ENCODE results near the gene CR1.
"Not testable (repeated sequence)": the region's sequence is repeated elsewhere in the genome, so short reads cannot be mapped to it uniquely, and the experiment has no call there.

The CR1 gene

DNA sequence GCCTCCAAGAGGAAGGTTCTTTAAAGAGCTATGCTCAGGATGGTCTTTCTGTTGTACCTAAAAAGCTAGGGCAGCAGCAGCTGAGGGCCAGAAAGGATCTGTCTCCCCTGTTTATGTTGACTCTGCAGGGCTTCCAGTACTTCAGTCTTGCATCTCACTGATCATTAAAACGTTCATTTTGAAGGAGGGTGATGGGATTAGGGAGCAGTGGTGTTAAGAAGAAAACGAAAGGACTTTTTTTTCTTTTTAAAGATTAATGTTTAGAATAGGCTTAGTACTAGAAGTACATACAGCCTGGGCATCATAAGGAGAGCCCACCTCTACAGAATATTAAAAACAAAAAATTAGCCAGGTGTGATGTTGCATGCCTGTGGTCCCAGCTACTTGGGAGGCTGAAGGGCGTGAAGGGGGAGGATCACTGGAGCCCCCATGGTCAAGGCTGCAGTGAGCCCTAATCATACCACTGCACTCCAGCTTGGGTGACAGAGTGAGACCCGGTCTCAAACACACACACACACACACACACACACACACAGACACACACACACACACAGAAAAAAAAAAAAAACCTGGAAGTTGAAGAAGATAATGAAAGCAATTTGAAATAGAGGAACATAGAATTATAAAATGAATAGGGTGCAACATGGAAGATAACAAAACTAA, 151.8 kb downstream of the CR1 start:
- Histone ChIP-seq H3K36me3 (ENCODE audit: insufficient read depth, low read depth, low read length) (no peaks in the 10 kb centered on the region), H3K9ac (ENCODE audit: low read depth, low read length) (no peak overlapping the region), H3K27me3 (ENCODE audit: insufficient read depth, low read length) (peaks cover 5% of the 10 kb centered on the region; the same call in 1 of the 2 replicates), H3K9me3 (ENCODE audit: insufficient read depth, low read depth, low read length) (no peaks in the 10 kb centered on the region), H3K4me3 (ENCODE audit: low read length) (no peak overlapping the region), H3K27ac (ENCODE audit: low read length) (no peak overlapping the region), H3K4me1 (ENCODE audit: insufficient read depth, low read length) (peaks cover 9% of the 10 kb centered on the region; the same call in 1 of the 2 replicates)

DNA sequence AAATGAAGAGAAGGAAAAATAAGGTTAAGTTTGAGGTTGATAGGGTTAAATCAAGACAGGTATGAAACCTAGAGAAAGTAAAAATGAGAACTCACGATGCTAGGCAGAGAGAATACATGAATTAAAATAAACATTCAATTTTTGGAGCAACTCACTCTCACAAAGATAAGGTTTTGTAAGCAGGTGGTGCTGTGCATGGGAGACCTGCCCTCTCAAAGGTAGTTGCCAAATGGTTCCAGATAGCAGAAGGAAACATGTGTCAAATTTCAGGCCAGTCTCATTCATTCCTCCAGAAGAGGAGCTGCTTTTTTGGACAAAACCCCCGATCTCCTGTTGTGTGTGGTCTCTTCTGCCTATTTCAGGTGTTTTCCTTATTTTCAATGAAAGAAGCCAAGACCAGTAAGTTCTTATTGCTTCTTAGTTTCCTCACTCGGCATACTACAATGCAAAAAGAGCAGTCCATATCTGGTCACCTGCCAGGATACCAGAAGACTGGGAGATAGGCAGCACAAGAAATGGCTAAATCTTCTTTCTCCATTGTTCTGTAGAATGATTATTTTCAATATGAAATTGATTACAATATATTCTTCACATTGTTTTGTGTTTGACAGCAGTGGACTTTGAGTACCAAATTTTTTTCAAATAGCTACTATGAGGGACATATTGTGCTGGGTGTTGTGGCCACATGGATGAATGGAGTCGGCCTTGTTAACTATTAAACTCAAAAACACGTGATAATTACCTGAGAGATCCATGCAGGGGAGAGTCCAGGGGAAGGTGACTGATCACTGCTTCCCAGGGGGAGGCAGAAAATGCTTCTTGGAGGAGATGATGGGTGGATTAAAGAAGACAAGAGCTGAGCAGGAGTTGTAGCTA, 152.6 kb downstream of the CR1 start:
- H3K4me3 ChIP-seq (ENCODE audit: low read length), result no peak overlapping the region
- no peaks in the 10 kb centered on the region for H3K36me3 ChIP-seq (ENCODE audit: insufficient read depth, low read depth, low read length)
- peaks cover 5% of the 10 kb centered on the region; the same call in 1 of the 2 replicates for H3K27me3 ChIP-seq (ENCODE audit: insufficient read depth, low read length)
- H3K27ac ChIP-seq (ENCODE audit: low read length), result no peak overlapping the region
- no peak overlapping the region for H3K9ac ChIP-seq (ENCODE audit: low read depth, low read length)
- H3K9me3 ChIP-seq (ENCODE audit: insufficient read depth, low read depth, low read length), result no peaks in the 10 kb centered on the region
- H3K4me1 ChIP-seq (ENCODE audit: insufficient read depth, low read length), result peaks cover 9% of the 10 kb centered on the region; the same call in 1 of the 2 replicates

DNA sequence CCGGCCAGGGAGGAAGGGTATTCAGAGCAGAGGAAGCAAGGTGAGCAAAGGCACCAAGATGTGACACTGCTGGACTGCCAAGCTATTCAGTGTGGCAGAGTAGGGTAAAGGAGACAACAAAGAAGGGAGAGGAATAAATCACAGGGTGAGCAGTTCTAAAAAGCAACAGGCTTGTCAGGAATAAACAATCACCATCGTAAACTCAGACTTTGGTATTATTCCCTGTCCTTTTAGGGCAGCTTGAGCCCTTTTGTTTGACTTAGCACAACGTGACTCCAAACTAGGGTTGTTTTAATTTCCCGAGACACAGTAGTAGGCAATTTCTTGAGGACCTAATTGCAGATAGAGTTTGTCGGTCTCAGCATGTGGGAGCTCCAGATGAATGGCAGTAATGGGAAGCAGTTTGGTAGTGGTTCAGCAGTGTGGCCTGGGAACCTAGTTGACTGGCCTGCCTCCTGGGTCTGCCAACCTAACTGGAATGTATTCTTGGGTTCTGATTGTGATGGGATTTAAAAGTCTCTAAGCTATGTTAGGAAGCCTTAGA, 153.3 kb downstream of the CR1 start:
- Histone ChIP-seq H3K9me3 (ENCODE audit: insufficient read depth, low read depth, low read length) (no peaks in the 10 kb centered on the region), H3K36me3 (ENCODE audit: insufficient read depth, low read depth, low read length) (no peaks in the 10 kb centered on the region), H3K27me3 (ENCODE audit: insufficient read depth, low read length) (peaks cover 5% of the 10 kb centered on the region; the same call in 1 of the 2 replicates), H3K27ac (ENCODE audit: low read length) (no peak overlapping the region), H3K4me1 (ENCODE audit: insufficient read depth, low read length) (peaks cover 9% of the 10 kb centered on the region; the same call in 1 of the 2 replicates), H3K4me3 (ENCODE audit: low read length) (no peak overlapping the region), H3K9ac (ENCODE audit: low read depth, low read length) (no peak overlapping the region)

DNA sequence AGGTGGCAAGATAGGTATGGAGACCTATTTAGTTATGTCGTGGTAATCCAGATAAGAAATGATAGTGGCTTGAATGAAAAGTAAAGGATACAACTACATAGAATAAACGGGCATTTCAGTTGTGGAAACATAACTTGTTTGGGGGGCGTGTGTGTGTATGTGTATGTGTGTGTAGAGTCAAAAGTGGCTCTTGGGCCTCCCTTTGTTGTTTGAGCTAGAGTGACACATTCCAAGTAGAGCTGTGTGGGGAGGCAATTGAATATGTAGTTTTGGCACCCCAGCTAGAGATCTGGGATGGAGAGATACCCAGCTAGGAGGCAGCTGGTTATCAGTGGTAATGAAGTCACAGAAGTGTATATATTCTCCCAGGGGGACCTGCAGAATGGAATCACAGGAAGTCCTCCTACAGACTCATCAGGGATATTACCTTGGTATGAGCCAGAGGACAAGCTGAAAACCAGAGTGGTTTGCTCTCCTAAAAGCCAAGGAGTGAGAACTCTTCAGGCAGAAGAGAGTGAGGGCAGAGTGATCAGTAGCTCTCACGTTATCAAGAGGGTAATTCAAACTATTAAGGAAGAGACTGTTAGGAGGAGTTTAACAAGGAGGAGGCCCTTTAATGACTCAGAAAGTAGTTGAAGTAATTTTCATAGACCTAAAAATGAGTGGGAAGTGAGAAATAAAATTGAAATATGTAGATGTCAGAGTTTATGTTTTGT, 154.1 kb downstream of the CR1 start:
- no peak overlapping the region for H3K4me3 ChIP-seq (ENCODE audit: low read length)

DNA sequence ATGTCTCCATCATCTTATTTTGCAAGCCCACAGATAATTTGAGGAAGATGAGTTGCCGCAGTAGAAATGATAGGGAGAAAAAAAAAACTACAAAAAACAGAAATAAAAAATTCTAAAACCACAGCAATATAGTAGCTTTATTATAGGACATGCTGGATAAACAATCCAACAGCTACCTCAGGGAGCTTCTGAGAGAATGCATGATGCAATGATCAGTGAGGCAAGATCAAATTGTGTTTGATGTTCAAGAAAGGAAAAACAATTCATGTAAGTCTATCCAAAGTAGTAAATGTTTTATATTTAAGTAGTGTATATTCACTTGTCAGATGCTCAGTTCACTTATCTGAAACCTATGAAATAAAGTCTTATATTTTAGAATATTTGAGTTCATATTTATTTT, 155.6 kb downstream of the CR1 start:
- H3K27me3 ChIP-seq (ENCODE audit: insufficient read depth, low read length), result no peaks in the 10 kb centered on the region
- peaks cover 9% of the 10 kb centered on the region; the same call in 1 of the 2 replicates for H3K4me1 ChIP-seq (ENCODE audit: insufficient read depth, low read length)
- no peak overlapping the region for H3K27ac ChIP-seq (ENCODE audit: low read length)
- H3K9me3 ChIP-seq (ENCODE audit: insufficient read depth, low read depth, low read length), result no peaks in the 10 kb centered on the region
- H3K4me3 ChIP-seq (ENCODE audit: low read length), result no peak overlapping the region
- H3K9ac ChIP-seq (ENCODE audit: low read depth, low read length), result no peak overlapping the region
- H3K36me3 ChIP-seq (ENCODE audit: insufficient read depth, low read depth, low read length), result no peaks in the 10 kb centered on the region

More for the DNA sequence above, 154.1 kb downstream of the CR1 start:
- no peak overlapping the region for H3K27ac ChIP-seq (ENCODE audit: low read length)
- no peaks in the 10 kb centered on the region for H3K36me3 ChIP-seq (ENCODE audit: insufficient read depth, low read depth, low read length)
- H3K9ac ChIP-seq (ENCODE audit: low read depth, low read length), result no peak overlapping the region
- H3K27me3 ChIP-seq (ENCODE audit: insufficient read depth, low read length), result peaks cover 5% of the 10 kb centered on the region; the same call in 1 of the 2 replicates
- H3K4me1 ChIP-seq (ENCODE audit: insufficient read depth, low read length), result peaks cover 9% of the 10 kb centered on the region; the same call in 1 of the 2 replicates
- no peaks in the 10 kb centered on the region for H3K9me3 ChIP-seq (ENCODE audit: insufficient read depth, low read depth, low read length)

DNA sequence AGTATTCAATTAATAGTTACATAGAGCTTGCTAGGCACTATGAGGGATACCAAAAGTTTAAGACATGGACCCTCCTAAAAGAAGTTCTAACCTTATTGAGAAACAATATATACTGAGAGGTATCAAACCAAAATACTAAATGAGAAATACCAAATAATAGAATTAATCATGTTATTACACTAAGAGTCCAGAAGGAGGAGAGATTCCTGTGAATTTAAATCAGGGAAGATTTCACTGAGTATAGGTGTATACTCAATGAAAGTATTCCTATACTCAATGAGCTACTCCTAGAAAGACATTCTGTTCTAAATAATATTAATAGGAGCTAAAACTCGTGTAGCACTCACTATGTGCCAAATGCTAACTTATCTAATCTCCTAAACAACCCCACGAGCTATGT, 158.4 kb downstream of the CR1 start:
- Histone ChIP-seq H3K4me1 (ENCODE audit: insufficient read depth, low read length) (peaks cover 5% of the 10 kb centered on the region; the same call in 1 of the 2 replicates), H3K9me3 (ENCODE audit: insufficient read depth, low read depth, low read length) (no peaks in the 10 kb centered on the region), H3K9ac (ENCODE audit: low read depth, low read length) (no peak overlapping the region), H3K27ac (ENCODE audit: low read length) (no peak overlapping the region), H3K36me3 (ENCODE audit: insufficient read depth, low read depth, low read length) (no peaks in the 10 kb centered on the region), H3K4me3 (ENCODE audit: low read length) (no peak overlapping the region), H3K27me3 (ENCODE audit: insufficient read depth, low read length) (no peaks in the 10 kb centered on the region)

DNA sequence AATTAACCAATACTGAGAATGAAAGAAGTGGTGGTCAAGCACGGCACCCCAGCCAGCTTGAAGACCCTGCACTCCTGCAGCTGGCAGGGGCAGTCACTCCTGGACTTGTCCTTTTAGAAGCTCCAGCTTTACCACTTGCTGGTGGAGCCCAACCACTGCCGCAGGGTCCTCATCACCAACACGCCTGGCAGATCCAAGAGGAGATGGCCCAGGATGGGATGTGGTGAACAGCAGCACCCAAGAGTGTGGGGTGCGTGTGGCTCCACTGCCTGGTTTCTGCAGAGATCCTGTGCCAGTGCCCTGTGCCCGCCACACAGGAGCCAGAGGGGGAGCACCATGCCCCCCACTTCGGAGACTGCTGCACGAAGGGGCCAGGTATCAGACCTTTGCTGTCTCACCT, 162.5 kb downstream of the CR1 start:
- Histone ChIP-seq H3K4me1 (ENCODE audit: insufficient read depth, low read length) (no peaks in the 10 kb centered on the region), H3K4me3 (ENCODE audit: low read length) (no peak overlapping the region), H3K36me3 (ENCODE audit: insufficient read depth, low read depth, low read length) (no peaks in the 10 kb centered on the region), H3K27me3 (ENCODE audit: insufficient read depth, low read length) (no peaks in the 10 kb centered on the region), H3K9ac (ENCODE audit: low read depth, low read length) (no peak overlapping the region), H3K9me3 (ENCODE audit: insufficient read depth, low read depth, low read length) (no peaks in the 10 kb centered on the region), H3K27ac (ENCODE audit: low read length) (no peak overlapping the region)

DNA sequence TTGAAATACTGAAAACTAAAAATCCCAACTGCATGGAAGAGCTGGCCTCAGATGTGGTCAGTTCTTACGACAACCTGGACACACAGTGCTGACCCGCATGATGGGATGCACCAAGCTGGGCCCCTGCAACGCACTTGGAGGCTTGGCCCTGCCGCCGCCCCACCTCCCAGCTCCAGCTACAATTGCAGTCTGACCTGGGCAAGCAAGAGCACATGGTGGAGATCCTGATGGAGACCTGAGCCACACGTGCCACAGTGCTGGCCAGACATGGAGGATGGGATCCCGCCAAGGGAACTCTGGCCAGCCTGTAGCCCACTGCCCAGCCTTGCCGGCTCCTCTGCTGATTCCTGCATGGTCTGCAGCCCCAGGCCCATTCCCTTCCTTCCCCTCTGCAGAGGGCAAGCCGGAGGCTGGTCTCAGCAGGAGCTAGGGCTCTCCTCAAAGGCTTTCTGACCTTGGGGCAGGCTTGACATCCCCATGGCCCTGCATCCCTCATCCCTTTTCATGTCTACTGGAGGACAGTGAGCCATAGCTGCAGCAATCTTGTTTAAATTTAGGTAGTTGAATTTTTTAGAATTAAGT, 163.0 kb downstream of the CR1 start:
- no peaks in the 10 kb centered on the region for H3K36me3 ChIP-seq (ENCODE audit: insufficient read depth, low read depth, low read length)
- H3K27me3 ChIP-seq (ENCODE audit: insufficient read depth, low read length), result no peaks in the 10 kb centered on the region
- H3K27ac ChIP-seq (ENCODE audit: low read length), result no peak overlapping the region
- no peak overlapping the region for H3K4me3 ChIP-seq (ENCODE audit: low read length)
- peaks cover 6% of the 10 kb centered on the region; the same call in 1 of the 2 replicates for H3K9me3 ChIP-seq (ENCODE audit: insufficient read depth, low read depth, low read length)
- H3K9ac ChIP-seq (ENCODE audit: low read depth, low read length), result no peak overlapping the region
- H3K4me1 ChIP-seq (ENCODE audit: insufficient read depth, low read length), result no peaks in the 10 kb centered on the region

DNA sequence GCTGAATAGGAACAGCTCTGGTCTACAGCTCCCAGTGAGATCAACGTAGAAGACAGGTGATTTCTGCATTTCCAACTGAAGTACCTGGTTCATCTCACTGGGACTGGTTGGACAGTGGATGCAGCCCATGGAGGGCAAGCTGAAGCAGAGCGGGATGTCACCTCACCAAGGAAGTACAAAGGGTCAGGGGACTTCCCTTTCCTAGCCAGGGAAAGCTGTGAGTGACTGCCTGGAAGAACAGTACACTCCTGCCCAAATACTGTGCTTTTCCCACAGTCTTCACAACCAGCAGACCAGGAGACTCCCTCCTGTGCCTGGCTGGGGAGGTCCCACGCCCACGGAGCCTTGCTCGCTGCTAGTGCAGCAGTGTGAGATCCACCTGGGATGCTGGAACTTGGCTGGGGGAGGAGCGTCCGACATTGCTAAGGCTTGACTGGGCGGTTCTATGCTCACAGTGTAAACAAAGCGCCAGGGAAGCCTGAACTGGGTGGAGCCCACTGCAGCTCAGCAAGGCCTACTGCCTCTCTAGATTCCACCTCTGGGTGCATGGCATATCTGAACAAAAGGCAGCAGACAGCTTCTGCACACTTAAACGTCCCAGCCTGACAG, 163.7 kb downstream of the CR1 start:
- Histone ChIP-seq H3K4me3 (ENCODE audit: low read length) (no peak overlapping the region), H3K36me3 (ENCODE audit: insufficient read depth, low read depth, low read length) (no peaks in the 10 kb centered on the region), H3K9ac (ENCODE audit: low read depth, low read length) (no peak overlapping the region), H3K4me1 (ENCODE audit: insufficient read depth, low read length) (no peaks in the 10 kb centered on the region), H3K27me3 (ENCODE audit: insufficient read depth, low read length) (no peaks in the 10 kb centered on the region), H3K27ac (ENCODE audit: low read length) (no peak overlapping the region), H3K9me3 (ENCODE audit: insufficient read depth, low read depth, low read length) (peaks cover 12% of the 10 kb centered on the region; the same call in 1 of the 2 replicates)

DNA sequence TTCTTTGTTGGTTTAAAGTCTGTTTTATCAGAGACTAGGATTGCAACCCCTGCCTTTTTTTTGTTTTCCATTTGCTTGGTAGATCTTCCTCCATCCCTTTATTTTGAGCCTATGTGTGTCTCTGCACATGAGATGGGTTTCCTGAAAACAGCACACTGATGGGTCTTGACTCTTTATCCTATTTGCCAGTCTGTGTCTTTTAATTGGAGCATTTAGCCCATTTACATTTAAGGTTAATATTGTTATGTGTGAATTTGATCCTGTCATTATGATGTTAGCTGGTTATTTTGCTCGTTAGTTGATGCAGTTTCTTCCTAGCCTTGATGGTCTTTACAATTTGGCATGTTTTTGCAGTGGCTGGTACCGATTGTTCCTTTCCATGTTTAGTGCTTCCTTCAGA, 165.5 kb downstream of the CR1 start:
- H3K27ac ChIP-seq (ENCODE audit: low read length); H3K27me3 ChIP-seq (ENCODE audit: insufficient read depth, low read length); H3K4me3 ChIP-seq (ENCODE audit: low read length); H3K9ac ChIP-seq (ENCODE audit: low read depth, low read length); H3K4me1 ChIP-seq (ENCODE audit: insufficient read depth, low read length); H3K36me3 ChIP-seq (ENCODE audit: insufficient read depth, low read depth, low read length): not testable (repeated sequence)
- peaks cover 14% of the 10 kb centered on the region for H3K9me3 ChIP-seq (ENCODE audit: insufficient read depth, low read depth, low read length)

DNA sequence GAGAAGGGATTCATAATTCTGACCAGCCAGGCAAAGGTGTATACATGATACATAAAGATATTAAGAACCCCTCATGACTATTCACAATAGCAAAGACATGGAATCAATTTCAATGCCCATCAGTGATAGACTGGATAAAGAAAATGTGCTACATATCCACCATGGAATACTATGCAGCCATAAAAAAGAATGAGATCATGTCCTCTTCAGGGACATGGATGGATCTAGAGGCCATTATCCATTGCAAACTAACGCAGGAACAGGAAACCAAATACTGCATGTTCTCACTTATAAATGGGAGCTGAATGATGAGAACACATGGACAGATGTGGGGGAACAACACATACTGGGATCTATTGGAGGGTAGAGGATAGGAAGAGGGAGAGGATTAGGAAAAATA, 170.4 kb downstream of the CR1 start:
- Histone ChIP-seq H3K27ac (ENCODE audit: low read length) (no peak overlapping the region), H3K9me3 (ENCODE audit: insufficient read depth, low read depth, low read length) (peaks cover 14% of the 10 kb centered on the region), H3K4me3 (ENCODE audit: low read length) (no peak overlapping the region)

More for the DNA sequence above, 170.4 kb downstream of the CR1 start:
- no peaks in the 10 kb centered on the region for H3K4me1 ChIP-seq (ENCODE audit: insufficient read depth, low read length)
- no peak overlapping the region for H3K9ac ChIP-seq (ENCODE audit: low read depth, low read length)
- H3K27me3 ChIP-seq (ENCODE audit: insufficient read depth, low read length), result peaks cover 29% of the 10 kb centered on the region; the same call in 1 of the 2 replicates
- H3K36me3 ChIP-seq (ENCODE audit: insufficient read depth, low read depth, low read length), result no peaks in the 10 kb centered on the region

Measured in iPS-20b (cell line).